ENCODE results near the gene ADAP1. TPM values are rescaled to one million over a fixed set of nuclear protein-coding genes. Genes with fewer than 3 reads are reported as not detected.

Gene ADAP1
- polyA plus RNA-seq, 1 donor (not counting 4 experiments of a cell fraction or from before 2014, with no cell fraction given): 4.3 TPM

DNA sequence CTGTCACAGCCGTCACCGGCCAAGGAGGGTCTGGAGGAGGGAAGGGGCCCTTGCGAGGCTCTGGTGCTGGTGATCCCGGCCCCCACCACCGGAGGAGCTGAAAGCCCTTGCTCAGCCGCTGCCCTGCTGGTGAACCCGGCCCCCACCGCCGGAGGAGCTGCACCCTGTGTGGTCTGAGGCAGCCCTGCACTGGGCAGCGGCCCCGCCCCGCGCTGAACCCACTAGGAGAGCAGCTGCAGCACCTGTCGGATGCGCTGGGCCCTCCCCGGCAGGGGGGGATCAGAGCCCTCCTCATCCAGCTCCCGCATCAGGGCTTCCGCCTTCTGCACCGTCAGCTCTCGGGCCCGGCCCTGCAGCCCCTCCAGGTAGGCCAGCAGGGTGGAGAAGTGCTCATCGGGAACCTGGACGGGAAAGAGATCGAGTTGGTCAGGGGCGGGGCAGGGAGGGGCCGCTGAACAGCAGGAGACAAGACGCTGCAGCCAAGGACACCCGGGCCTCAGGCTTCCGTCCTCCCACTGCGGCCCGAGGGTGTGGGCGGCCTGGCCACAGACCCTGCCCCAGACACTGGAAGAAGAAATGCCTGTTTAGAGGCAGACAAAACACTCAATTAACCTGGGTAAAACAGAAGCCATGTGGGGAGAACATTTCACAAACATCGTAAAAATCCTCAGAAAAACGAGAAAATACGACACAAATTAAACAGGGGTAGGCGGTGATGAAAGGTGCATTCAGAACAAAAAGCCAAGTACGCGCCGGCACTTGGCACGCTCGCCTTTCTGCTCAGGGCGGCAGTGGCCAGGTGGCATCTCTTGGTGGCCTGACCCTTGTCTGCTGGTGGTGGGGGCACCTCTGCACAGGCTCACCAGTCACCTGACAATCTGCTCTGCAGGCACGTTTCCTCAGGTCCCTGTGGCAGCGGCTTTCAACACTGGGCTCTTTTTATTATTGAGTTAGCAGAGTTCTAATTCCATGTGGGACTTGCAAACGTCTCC lies 43.2 kb upstream of the ADAP1 start:
- H3K9ac ChIP-seq (ENCODE audit: control insufficient read depth, extremely low read depth, insufficient read depth, low read length): no peak overlapping the region
- no peak overlapping the region for H3K27ac ChIP-seq (ENCODE audit: control insufficient read depth, insufficient read depth, low read length)
- no peak overlapping the region for H3K4me2 ChIP-seq (ENCODE audit: control insufficient read depth, extremely low read depth, insufficient read depth, low read depth, low read length)
- no peak for DNase-seq (ENCODE audit: low read depth, low spot score)
- no peak for FAIRE-seq
- no peaks in the 10 kb centered on the region for H3K9me3 ChIP-seq (ENCODE audit: control insufficient read depth, low read depth, low read length)
- H3K36me3 ChIP-seq (ENCODE audit: control insufficient read depth in 2 of 2, extremely low read depth in 1 of 2, insufficient read depth in 2 of 2, low read length in 2 of 2): peaks cover 3 to 4% of the 10 kb centered on the region in 2 experiments
- no peaks in the 10 kb centered on the region for H3K27me3 ChIP-seq (ENCODE audit: control insufficient read depth, extremely low read depth, insufficient read depth, low read length)
- H3K4me3 ChIP-seq (ENCODE audit: control insufficient read depth in 2 of 3, extremely low read depth in 1 of 3, insufficient read depth in 2 of 3, low read depth in 1 of 3, low read length in 3 of 3): no peak overlapping the region
- dilution Hi-C loops (cut with MboI; ENCODE audit: extremely low pct_ligation_motif_present, low sequenced_read_pairs): no loop called here
- no peaks in the 10 kb centered on the region for H4K20me1 ChIP-seq (ENCODE audit: control insufficient read depth, extremely low read depth, insufficient read depth, low read length)
- no peaks in the 10 kb centered on the region for H3K4me1 ChIP-seq (ENCODE audit: control insufficient read depth, extremely low read depth, insufficient read depth, low read length)
- no peaks in the 10 kb centered on the region for H3K9me1 ChIP-seq (ENCODE audit: control insufficient read depth, extremely low read depth, insufficient read depth, low read length)
- H2AFZ ChIP-seq (ENCODE audit: control insufficient read depth, low read length): no peak overlapping the region
- H3K79me2 ChIP-seq (ENCODE audit: control insufficient read depth, insufficient read depth, low read length): no peaks in the 10 kb centered on the region
- no peak for TF ChIP-seq EZH2 (IDR thresholded peaks at IDR 0.05; ENCODE audit: low read length)
- TF ChIP-seq, protein P1, sequence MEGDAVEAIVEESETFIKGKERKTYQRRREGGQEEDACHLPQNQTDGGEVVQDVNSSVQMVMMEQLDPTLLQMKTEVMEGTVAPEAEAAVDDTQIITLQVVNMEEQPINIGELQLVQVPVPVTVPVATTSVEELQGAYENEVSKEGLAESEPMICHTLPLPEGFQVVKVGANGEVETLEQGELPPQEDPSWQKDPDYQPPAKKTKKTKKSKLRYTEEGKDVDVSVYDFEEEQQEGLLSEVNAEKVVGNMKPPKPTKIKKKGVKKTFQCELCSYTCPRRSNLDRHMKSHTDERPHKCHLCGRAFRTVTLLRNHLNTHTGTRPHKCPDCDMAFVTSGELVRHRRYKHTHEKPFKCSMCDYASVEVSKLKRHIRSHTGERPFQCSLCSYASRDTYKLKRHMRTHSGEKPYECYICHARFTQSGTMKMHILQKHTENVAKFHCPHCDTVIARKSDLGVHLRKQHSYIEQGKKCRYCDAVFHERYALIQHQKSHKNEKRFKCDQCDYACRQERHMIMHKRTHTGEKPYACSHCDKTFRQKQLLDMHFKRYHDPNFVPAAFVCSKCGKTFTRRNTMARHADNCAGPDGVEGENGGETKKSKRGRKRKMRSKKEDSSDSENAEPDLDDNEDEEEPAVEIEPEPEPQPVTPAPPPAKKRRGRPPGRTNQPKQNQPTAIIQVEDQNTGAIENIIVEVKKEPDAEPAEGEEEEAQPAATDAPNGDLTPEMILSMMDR (optimal IDR thresholded peaks at IDR 0.05 in 1 of 3, IDR thresholded peaks at IDR 0.05 in 1 of 3, conservative IDR thresholded peaks at IDR 0.05 in 1 of 3; ENCODE audit: extremely low read depth in 1 of 3, insufficient read depth in 2 of 3, low read length in 3 of 3): no peak

DNA sequence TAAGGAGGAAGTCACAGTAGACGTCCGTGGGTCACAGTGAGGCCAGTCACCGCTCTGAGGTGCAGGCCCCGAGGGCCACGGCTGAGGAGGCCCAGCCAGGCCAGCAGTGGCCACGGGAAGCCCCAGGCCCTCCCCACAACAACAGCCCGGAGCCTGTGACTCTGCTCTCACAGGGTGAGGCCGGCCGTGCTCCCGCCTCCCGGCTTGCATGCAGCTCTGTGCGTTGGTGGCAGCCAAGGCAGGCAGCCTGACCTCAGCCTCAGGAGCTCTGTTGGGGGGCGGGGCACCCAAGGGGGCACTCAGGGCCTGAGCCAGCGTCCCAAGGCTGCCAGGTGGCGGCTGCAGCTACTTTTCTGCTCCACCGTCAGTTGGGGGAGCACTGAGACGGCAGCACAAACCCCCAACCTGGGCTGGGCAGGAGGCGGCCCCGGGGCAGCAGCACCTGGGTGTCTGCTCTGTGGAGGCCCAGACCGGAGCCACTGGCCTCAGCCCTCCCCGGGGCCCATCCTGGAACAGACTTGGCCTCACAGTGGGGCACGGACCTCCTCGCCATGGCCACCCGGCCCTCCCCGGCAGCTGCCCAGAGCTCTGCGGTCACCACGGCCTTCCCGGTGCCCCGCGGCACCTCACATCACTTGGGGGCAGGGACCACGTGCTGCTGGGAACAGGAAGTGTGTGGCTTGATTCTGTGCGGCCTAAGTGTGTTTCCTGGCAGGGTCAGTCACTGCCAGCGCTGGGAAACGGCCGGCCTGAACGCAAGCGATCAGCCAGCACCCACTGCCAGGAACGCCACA lies 41.8 kb upstream of the ADAP1 start:
- Histone ChIP-seq H3K27ac (ENCODE audit: control insufficient read depth, insufficient read depth, low read length) (no peak overlapping the region), H3K27me3 (ENCODE audit: control insufficient read depth, extremely low read depth, insufficient read depth, low read length) (peaks cover 9% of the 10 kb centered on the region), H3K4me3 (ENCODE audit: control insufficient read depth in 2 of 3, extremely low read depth in 1 of 3, insufficient read depth in 2 of 3, low read depth in 1 of 3, low read length in 3 of 3) (no peak overlapping the region), H2AFZ (ENCODE audit: control insufficient read depth, low read length) (no peak overlapping the region), H3K36me3 (ENCODE audit: control insufficient read depth in 2 of 2, extremely low read depth in 1 of 2, insufficient read depth in 2 of 2, low read length in 2 of 2) (peaks cover 3 to 4% of the 10 kb centered on the region in 2 experiments), H4K20me1 (ENCODE audit: control insufficient read depth, extremely low read depth, insufficient read depth, low read length) (no peaks in the 10 kb centered on the region), H3K4me1 (ENCODE audit: control insufficient read depth, extremely low read depth, insufficient read depth, low read length) (no peaks in the 10 kb centered on the region), H3K4me2 (ENCODE audit: control insufficient read depth, extremely low read depth, insufficient read depth, low read depth, low read length) (no peak overlapping the region), H3K9me1 (ENCODE audit: control insufficient read depth, extremely low read depth, insufficient read depth, low read length) (no peaks in the 10 kb centered on the region), H3K79me2 (ENCODE audit: control insufficient read depth, insufficient read depth, low read length) (no peaks in the 10 kb centered on the region), H3K9ac (ENCODE audit: control insufficient read depth, extremely low read depth, insufficient read depth, low read length) (no peak overlapping the region), H3K9me3 (ENCODE audit: control insufficient read depth, low read depth, low read length) (no peaks in the 10 kb centered on the region)
- no peak for TF ChIP-seq EZH2 (IDR thresholded peaks at IDR 0.05; ENCODE audit: low read length)
- TF ChIP-seq, protein P1 (optimal IDR thresholded peaks at IDR 0.05 in 1 of 3, IDR thresholded peaks at IDR 0.05 in 1 of 3, conservative IDR thresholded peaks at IDR 0.05 in 1 of 3; ENCODE audit: extremely low read depth in 1 of 3, insufficient read depth in 2 of 3, low read length in 3 of 3): no peak
- DNase-seq (ENCODE audit: low read depth, low spot score) (no peak), FAIRE-seq (no peak)
- dilution Hi-C loops (cut with MboI; ENCODE audit: extremely low pct_ligation_motif_present, low sequenced_read_pairs): no loop called here

Measured in keratinocyte (primary cell).